HCT116 (cell line): ENCODE measurements around the gene EIF2D. TPM values are rescaled to one million over a fixed set of nuclear protein-coding genes. Genes with fewer than 3 reads are reported as not detected.

Source experiments
- ATAC-seq: fragments of 200-7000 bp; cut with Tn5 transposase; 2 replicates; pipeline ENCODE4 v1.9.1; 2020; ENCODE audit warnings: mild to moderate bottlenecking, moderate library complexity
- BruUV-seq: library from RNA; stranded (reverse); fragments of 400-500 nt; replicated peaks from 2 replicates; lab custom pipeline; 2021; lab: Mats Ljungman, UMichigan
- CTCF ChIA-PET: fragments of 300-600 bp; sonication (Branson Sonifier 250); formaldehyde crosslinking; loops from one replicate; lab custom pipeline; 2021; ENCODE audit warnings: antibody characterized with exemption; lab: Charles Lee
- POLR2A ChIA-PET: fragments of 300-600, 350-600 bp; sonication (Branson Sonifier 250); formaldehyde crosslinking; loops from one replicate; lab custom pipeline; 2021; ENCODE audit warnings: antibody characterized with exemption; lab: Charles Lee
- RAD21 ChIA-PET, 2 experiments: fragments of 300-600 bp; sonication (Branson Sonifier 250); formaldehyde crosslinking; loops; one replicate each; lab custom pipeline; 2023; ENCODE audit warnings: low total read pairs in 2 of 2; ENCODE audit not compliant: uncharacterized antibody in 2 of 2, unreplicated experiment in 2 of 2, low non-redundant PET in 1 of 2; lab: Charles Lee
- DNase-seq: peaks from one replicate; pipeline ENCODE4 v3.0.0-alpha.2; 2010; ENCODE audit warnings: low read depth, low spot score
- H2AFZ ChIP-seq: fragments of 200-600 bp; shearing (Covaris generic), sonication (generic); 2 replicates; pipeline ENCODE4 v1.6.1; 2017; ENCODE audit warnings: low read depth, mixed run types, mixed read lengths, antibody characterized with exemption, low read length; ENCODE audit not compliant: poor library complexity, severe bottlenecking
- H3K27ac ChIP-seq: 2 replicates; pipeline ENCODE4 v1.5.1; 2012; ENCODE audit warnings: low read depth, low read length
- H3K27me3 ChIP-seq: fragments of 200-600 bp; sonication (generic); 2 replicates; pipeline ENCODE4 v1.6.1; 2016; ENCODE audit warnings: mixed run types, low read length, mixed read lengths; ENCODE audit not compliant: insufficient read depth
- H3K36me3 ChIP-seq, 2 experiments: fragments of 200-500 bp in 1 of 2; fragments of 200-600 bp in 1 of 2; sonication (Bioruptor generic) in 1 of 2; sonication (generic) in 1 of 2; 2 replicates each; pipeline versions ENCODE4 v1.5.1 to v1.6.1; 2014 to 2016; ENCODE audit warnings: low read length in 2 of 2, inconsistent platforms in 1 of 2, mixed read lengths in 1 of 2, mixed run types in 1 of 2; ENCODE audit not compliant: insufficient read depth in 2 of 2, control insufficient read depth in 1 of 2
- H3K4me1 ChIP-seq, 2 experiments: fragments of 200-600 bp in 1 of 2; sonication (generic) in 1 of 2; 2 replicates each; pipeline versions ENCODE4 v1.5.1 to v1.6.1; 2012 to 2017; ENCODE audit warnings: low read length in 2 of 2, inconsistent platforms in 1 of 2, mild to moderate bottlenecking in 1 of 2, mixed read lengths in 1 of 2, mixed run types in 1 of 2, moderate library complexity in 1 of 2; ENCODE audit not compliant: insufficient read depth in 2 of 2, control insufficient read depth in 1 of 2
- H3K4me2 ChIP-seq: fragments of 200-600 bp; sonication (generic); 2 replicates; pipeline ENCODE4 v1.6.1; 2017; ENCODE audit warnings: mixed run types, low read length, mixed read lengths
- H3K4me3 ChIP-seq, 2 experiments: fragments of 200-600 bp in 1 of 2; sonication (generic) in 1 of 2; replicated peaks in 1 of 2; 2 replicates each; pipeline ENCODE4 v1.5.1; 2011 to 2016; ENCODE audit warnings: low read length in 2 of 2, control low read depth in 1 of 2, low read depth in 1 of 2, mild to moderate bottlenecking in 1 of 2, mixed read lengths in 1 of 2, mixed run types in 1 of 2
- H3K79me2 ChIP-seq: fragments of 200-600 bp; sonication (generic); 2 replicates; pipeline ENCODE4 v1.6.1; 2017; ENCODE audit warnings: mild to moderate bottlenecking, mixed run types, low read length, moderate library complexity, mixed read lengths; ENCODE audit not compliant: insufficient read depth
- H3K9ac ChIP-seq: fragments of 200-600 bp; sonication (generic); 2 replicates; pipeline ENCODE4 v1.6.1; 2016; ENCODE audit warnings: low read length, mixed read lengths
- H3K9me2 ChIP-seq: fragments of 200-600 bp; sonication (generic), shearing (Covaris generic); 2 replicates; pipeline ENCODE4 v1.6.1; 2017; ENCODE audit warnings: mixed run types, mild to moderate bottlenecking, moderate library complexity; ENCODE audit not compliant: insufficient read depth
- H3K9me3 ChIP-seq, 2 experiments: fragments of 200-500 bp in 1 of 2; fragments of 200-600 bp in 1 of 2; sonication (Bioruptor generic) in 1 of 2; sonication (generic) in 1 of 2; 2 replicates each; pipeline ENCODE4 v1.6.1; 2014 to 2017; ENCODE audit warnings: low read length in 2 of 2, mixed read lengths in 2 of 2, inconsistent platforms in 1 of 2, low read depth in 1 of 2, mild to moderate bottlenecking in 1 of 2, mixed run types in 1 of 2, moderate library complexity in 1 of 2; ENCODE audit not compliant: control insufficient read depth in 1 of 2, insufficient read depth in 1 of 2
- H4K20me1 ChIP-seq: fragments of 200-600 bp; sonication (generic), shearing (Covaris generic); 2 replicates; pipeline ENCODE4 v1.6.1; 2017; ENCODE audit warnings: mixed run types, mild to moderate bottlenecking, moderate library complexity; ENCODE audit not compliant: insufficient read depth
- CBX3 ChIP-seq: IDR thresholded peaks from 2 replicates; pipeline ENCODE4 v1.6.1; 2012; ENCODE audit warnings: low read depth
- CTCF ChIP-seq, 3 experiments: fragments of 200-600 bp in 1 of 3; sonication (generic) in 1 of 3; IDR thresholded peaks in 2 of 3; conservative IDR thresholded peaks in 1 of 3; 2 replicates each; pipeline ENCODE4 v1.5.1; 2012 to 2017; ENCODE audit warnings: low read depth in 2 of 3, low read length in 2 of 3, antibody characterized with exemption in 1 of 3, borderline replicate concordance in 1 of 3, control low read depth in 1 of 3, mild to moderate bottlenecking in 1 of 3, mixed read lengths in 1 of 3, mixed run types in 1 of 3, moderate library complexity in 1 of 3; ENCODE audit not compliant: insufficient read depth in 1 of 3
- EGR1 ChIP-seq: IDR thresholded peaks from 2 replicates; pipeline ENCODE4 v1.6.1; 2012; ENCODE audit warnings: low read depth
- ELF1 ChIP-seq: IDR thresholded peaks from 2 replicates; pipeline ENCODE4 v1.6.1; 2012; ENCODE audit warnings: low read depth, borderline replicate concordance
- EZH2phosphoT487 ChIP-seq: fragments of 200-600 bp; IDR thresholded peaks from 2 replicates; pipeline ENCODE4 v1.6.1; 2018; ENCODE audit warnings: antibody characterized with exemption, borderline replicate concordance
- FOSL1 ChIP-seq: IDR thresholded peaks from 2 replicates; pipeline ENCODE4 v1.6.1; 2012; ENCODE audit warnings: low read depth
- POLR2A ChIP-seq: IDR thresholded peaks from 2 replicates; pipeline ENCODE4 v1.7.0; 2011; ENCODE audit warnings: borderline replicate concordance; ENCODE audit not compliant: insufficient read depth, insufficient read length; ENCODE audit errors: extremely low read depth
- POLR2AphosphoS5 ChIP-seq: IDR thresholded peaks from 2 replicates; pipeline ENCODE4 v1.6.1; 2011; ENCODE audit warnings: mild to moderate bottlenecking, low read depth, low read length, moderate library complexity
- RAD21 ChIP-seq: IDR thresholded peaks from 2 replicates; pipeline ENCODE4 v1.6.1; 2012; ENCODE audit warnings: low read depth, mild to moderate bottlenecking
- YY1 ChIP-seq: IDR thresholded peaks from 2 replicates; pipeline ENCODE4 v1.6.1; 2011; ENCODE audit warnings: low read length, low read depth, moderate library complexity, mild to moderate bottlenecking; ENCODE audit not compliant: insufficient replicate concordance; ENCODE audit errors: extremely low read depth
- intact Hi-C: fragments of 100-400 bp; cut with micrococcal nuclease; formaldehyde crosslinking; loops from 2 replicates; pipeline ENCODE4 v1.10.0; 2022
- total RNA-seq: library from RNA; stranded (reverse); gene quantifications from one replicate; pipeline ENCODE4 v1.2.1, GENCODE V29; 2021; ENCODE audit not compliant: unreplicated experiment

The EIF2D gene
- total RNA-seq, 1 experiment from 2014 or later: 54.8 TPM

DNA sequence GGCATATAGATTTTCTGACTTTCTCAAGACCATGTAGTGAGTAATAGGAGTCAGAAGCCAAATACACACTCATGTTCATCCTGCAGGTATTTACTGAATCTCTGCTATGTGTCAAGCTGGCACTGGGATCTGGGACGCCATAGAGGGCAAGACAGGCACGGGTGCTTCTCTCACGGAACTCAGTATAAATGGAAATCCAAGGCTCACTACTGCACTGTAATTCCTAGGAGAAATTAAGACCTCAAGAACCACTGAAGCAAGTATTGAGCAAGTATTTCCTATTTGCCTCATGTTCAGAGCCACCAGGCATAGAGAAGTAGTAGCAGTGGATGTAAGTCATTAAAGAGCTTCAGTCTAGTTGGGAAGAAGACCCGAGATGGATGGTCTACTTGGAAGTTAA lies 38.9 kb downstream of the EIF2D start:
- Histone ChIP-seq H2AFZ (no peak overlapping the region), H3K9ac (no peak overlapping the region), H3K9me2 (no peaks in the 10 kb centered on the region), H3K4me3 (no peak overlapping the region), H3K27me3 (no peaks in the 10 kb centered on the region), H3K4me2 (no peak overlapping the region), H3K9me3 (no peaks in the 10 kb centered on the region), H3K36me3 (no peaks in the 10 kb centered on the region), H4K20me1 (no peaks in the 10 kb centered on the region), H3K79me2 (no peaks in the 10 kb centered on the region), H3K4me1 (no peaks in the 10 kb centered on the region), H3K27ac (no peak overlapping the region)
- no peak for ATAC-seq
- no peak for TF ChIP-seq EGR1
- intact Hi-C loops: no loop called here
- DNase-seq: no peak
- ChIA-PET POLR2A (no interaction called here), CTCF (interaction anchor here (1.1 to 1.6 kb wide), 2 partner anchors 10 kb away, joined by 4 read pairs; no protein-coding TSS in a partner anchor), RAD21 (no interaction called here)
- no TSS peak for BruUV-seq

DNA sequence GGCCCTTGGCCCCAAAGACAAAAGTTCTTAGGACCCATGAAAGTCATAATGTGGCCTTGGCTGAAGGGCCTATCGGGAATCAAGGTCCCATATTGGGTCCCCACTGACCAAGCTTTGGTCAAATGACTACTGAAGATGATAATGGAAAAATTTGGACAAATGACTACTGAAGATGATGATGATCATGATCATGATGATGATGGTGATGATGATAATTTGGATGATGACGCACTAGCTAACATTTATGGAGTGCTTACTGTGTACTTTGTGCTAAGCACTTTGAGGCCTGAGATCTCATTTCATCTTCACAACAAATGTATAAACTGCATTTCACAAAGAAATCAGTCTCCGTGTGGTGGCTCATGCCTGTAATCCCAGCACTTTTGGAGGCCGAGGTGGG lies 39.4 kb downstream of the EIF2D start:
- TF ChIP-seq POLR2AphosphoS5 (no peak), POLR2A (no peak), CBX3 (no peak), ELF1 (no peak), FOSL1 (no peak), EZH2phosphoT487 (no peak), CTCF (IDR thresholded peaks at IDR 0.05 in 2 of 3, conservative IDR thresholded peaks at IDR 0.05 in 1 of 3; ENCODE audit: borderline replicate concordance in 1 of 3, insufficient read depth in 1 of 3, low read depth in 2 of 3, low read length in 2 of 3) (no peak), RAD21 (no peak), YY1 (no peak)
- Histone ChIP-seq H3K27ac (no peak overlapping the region), H3K4me2 (no peak overlapping the region), H3K27me3 (no peaks in the 10 kb centered on the region), H4K20me1 (no peaks in the 10 kb centered on the region), H3K9me3 (no peaks in the 10 kb centered on the region), H3K79me2 (no peaks in the 10 kb centered on the region), H3K4me3 (no peak overlapping the region), H3K9ac (no peak overlapping the region), H2AFZ (no peak overlapping the region), H3K36me3 (no peaks in the 10 kb centered on the region), H3K9me2 (no peaks in the 10 kb centered on the region), H3K4me1 (no peaks in the 10 kb centered on the region)
- DNase-seq (no peak), ATAC-seq (no peak)
- intact Hi-C loops: no loop called here
- ChIA-PET POLR2A (no interaction called here), CTCF (interaction anchor here (1.6 kb wide), 1 partner anchor 11 kb away, joined by 4 read pairs; no protein-coding TSS in a partner anchor), RAD21 (no interaction called here)
- BruUV-seq: no TSS peak
